GM23338 (cell line): ENCODE data around the gene KCNK10. TPM values are rescaled to one million over a fixed set of nuclear protein-coding genes. Genes with fewer than 3 reads are reported as not detected.
A peak's percentile ranks its signal among the peaks of the same experiment; 100 is the strongest.

Experiments used
- ATAC-seq: fragments of 200-7000 bp; cut with Tn5 transposase; 3 replicates; pipeline ENCODE4 v1.9.1; 2020
- DNase-seq: peaks from one replicate; pipeline ENCODE4 v3.0.0-alpha.2; 2015; ENCODE audit warnings: low spot score
- H2AFZ ChIP-seq: fragments of 200-600 bp; sonication (generic); 2 replicates; pipeline ENCODE4 v1.8.0; 2016; ENCODE audit warnings: antibody characterized with exemption, mild to moderate bottlenecking, moderate library complexity
- H3F3A ChIP-seq: fragments of 200-600 bp; sonication (generic); replicated peaks from 2 replicates; pipeline ENCODE4 v1.8.0; 2017; ENCODE audit warnings: antibody characterized with exemption, mixed run types, low read depth
- H3K27ac ChIP-seq: fragments of 200-600 bp; sonication (generic); 2 replicates; pipeline ENCODE4 v1.6.1; 2016; ENCODE audit warnings: low read depth
- H3K27me3 ChIP-seq: fragments of 200-600 bp; sonication (generic); 2 replicates; pipeline ENCODE4 v1.8.0; 2016; ENCODE audit warnings: mild to moderate bottlenecking, mixed run types, moderate library complexity; ENCODE audit not compliant: insufficient read depth
- H3K36me3 ChIP-seq: fragments of 200-600 bp; sonication (generic); 2 replicates; pipeline ENCODE4 v1.8.0; 2016; ENCODE audit warnings: mild to moderate bottlenecking; ENCODE audit not compliant: insufficient read depth
- H3K4me1 ChIP-seq: fragments of 200-600 bp; sonication (generic); 2 replicates; pipeline ENCODE4 v1.8.0; 2016; ENCODE audit warnings: mild to moderate bottlenecking, moderate library complexity; ENCODE audit not compliant: insufficient read depth
- H3K4me2 ChIP-seq: fragments of 200-600 bp; sonication (generic); 2 replicates; pipeline ENCODE4 v1.7.1; 2017; ENCODE audit warnings: mixed run types
- H3K4me3 ChIP-seq: fragments of 200-600 bp; sonication (generic); 2 replicates; pipeline ENCODE4 v1.6.1; 2016; ENCODE audit warnings: mixed run types
- H3K79me2 ChIP-seq: fragments of 200-600 bp; sonication (generic); replicated peaks from 2 replicates; pipeline ENCODE4 v1.8.0; 2017; ENCODE audit warnings: mild to moderate bottlenecking; ENCODE audit not compliant: insufficient read depth
- H3K9me2 ChIP-seq: fragments of 200-600 bp; sonication (generic); 2 replicates; pipeline ENCODE4 v1.8.0; 2017; ENCODE audit not compliant: insufficient read depth
- H4K20me1 ChIP-seq: fragments of 200-600 bp; sonication (generic); replicated peaks from 2 replicates; pipeline ENCODE4 v1.8.0; 2017; ENCODE audit warnings: mild to moderate bottlenecking; ENCODE audit not compliant: insufficient read depth
- H3K27ac Mint-ChIP-seq: 2 replicates; pipeline ENCODE4 v1.8.0; 2020; ENCODE audit warnings: inconsistent platforms, mild to moderate bottlenecking, moderate library complexity, mixed read lengths
- H3K27me3 Mint-ChIP-seq: 3 replicates; pipeline ENCODE4 v1.8.0; 2022; ENCODE audit warnings: low read depth, mild to moderate bottlenecking, moderate library complexity, mixed read lengths, inconsistent platforms; ENCODE audit not compliant: insufficient read depth, poor library complexity
- H3K36me3 Mint-ChIP-seq: 3 replicates; pipeline ENCODE4 v1.8.0; 2021; ENCODE audit warnings: low read depth, mild to moderate bottlenecking, inconsistent platforms, moderate library complexity, mixed read lengths
- H3K4me1 Mint-ChIP-seq: 3 replicates; pipeline ENCODE4 v1.8.0; 2020; ENCODE audit warnings: mild to moderate bottlenecking, inconsistent platforms, mixed read lengths
- H3K4me3 Mint-ChIP-seq: 3 replicates; pipeline ENCODE4 v1.8.0; 2021; ENCODE audit warnings: moderate library complexity, mild to moderate bottlenecking, inconsistent platforms, mixed read lengths
- H3K9me3 Mint-ChIP-seq: 3 replicates; pipeline ENCODE4 v1.8.0; 2020; ENCODE audit warnings: moderate library complexity, mild to moderate bottlenecking, inconsistent platforms, mixed read lengths
- CREB1 ChIP-seq: fragments of 250-450 bp; sonication (Bioruptor Pico); IDR thresholded peaks from 2 replicates; pipeline ENCODE4 v1.5.0; 2020; ENCODE audit warnings: low read depth, mild to moderate bottlenecking, moderate library complexity
- ETS1 ChIP-seq: IDR thresholded peaks from 2 replicates; pipeline ENCODE4 v1.6.1; 2016; ENCODE audit warnings: antibody characterized with exemption
- EZH2 ChIP-seq: fragments of 200-600 bp; sonication (generic); IDR thresholded peaks from one replicate; pipeline ENCODE4 v1.8.0; 2017; ENCODE audit warnings: antibody characterized with exemption, mild to moderate bottlenecking, low read depth; ENCODE audit not compliant: unreplicated experiment
- EZH2phosphoT487 ChIP-seq: fragments of 200-600 bp; sonication (generic); IDR thresholded peaks from one replicate; pipeline ENCODE4 v1.8.1; 2018; ENCODE audit warnings: antibody characterized with exemption; ENCODE audit not compliant: unreplicated experiment
- JUNB ChIP-seq: IDR thresholded peaks from one replicate; pipeline ENCODE4 v1.6.1; 2016; ENCODE audit warnings: antibody characterized with exemption; ENCODE audit not compliant: unreplicated experiment
- POLR2AphosphoS5 ChIP-seq: IDR thresholded peaks from 2 replicates; pipeline ENCODE4 v1.6.1; 2016; ENCODE audit warnings: antibody characterized with exemption, low read depth
- STAT1 ChIP-seq: IDR thresholded peaks from one replicate; pipeline ENCODE4 v1.6.1; 2016; ENCODE audit warnings: antibody characterized with exemption; ENCODE audit not compliant: unreplicated experiment
- ZNF114 ChIP-seq: fragments of 250-450 bp; sonication (Bioruptor Pico); IDR thresholded peaks from 2 replicates; pipeline ENCODE4 v1.5.0; 2020; ENCODE audit warnings: mild to moderate bottlenecking, moderate library complexity
- polyA plus RNA-seq: library from polyadenylated mRNA; unstranded; fragments of >200 nt; fragmentation: Nextera tagmentation; extraction: Ambion mirVana; gene quantifications from 2 replicates; pipeline ENCODE4 v1.2.1, GENCODE V29; 2016
- total RNA-seq: library from RNA; depleted of rRNA; stranded (reverse); fragments of >200 nt; shearing (Covaris generic); gene quantifications from 2 replicates; pipeline ENCODE4 v1.2.3, GENCODE V29; 2014

Gene KCNK10
- total and polyA plus RNA-seq, 2 experiments from 2014 or later: 0.29 to 1.0 TPM

GRCh38 chr14:88325883-88326282 lies 2.8 kb upstream of the KCNK10 start (continued):
- no peak for TF ChIP-seq ETS1
- TF ChIP-seq ZNF114 (CRISPR knock-in tag): no peak
- no peak for TF ChIP-seq POLR2AphosphoS5
- TF ChIP-seq CREB1 (CRISPR knock-in tag): no peak
- no peak for TF ChIP-seq EZH2phosphoT487

- H3K4me3 ChIP-seq: no peak overlapping the region
- peaks cover 6% of the 10 kb centered on the region; the same call in 2 of the 3 replicates for H3K9me3 Mint-ChIP-seq
- H3K27me3 Mint-ChIP-seq: peaks cover 50% of the 10 kb centered on the region
- no peak for TF ChIP-seq ETS1
- TF ChIP-seq STAT1: no peak
- TF ChIP-seq CREB1 (CRISPR knock-in tag): no peak
- TF ChIP-seq ZNF114 (CRISPR knock-in tag): no peak
- no peaks in the 10 kb centered on the region for H4K20me1 ChIP-seq
- no peaks in the 10 kb centered on the region for H3K36me3 ChIP-seq
- H3K79me2 ChIP-seq: no peaks in the 10 kb centered on the region
- peak overlapping the region; percentile 83; the same call in 2 of the 3 replicates for H3K4me3 Mint-ChIP-seq
- peaks cover 16% of the 10 kb centered on the region; the same call in 1 of the 2 replicates for H3K4me1 ChIP-seq
- DNase-seq (no peak), ATAC-seq (no peak)
- H3K27me3 ChIP-seq: peaks cover 100% of the 10 kb centered on the region
- no peak overlapping the region for H3K27ac ChIP-seq
- H3F3A ChIP-seq: peaks cover 9% of the 10 kb centered on the region; the same call in 1 of the 2 replicates
- H2AFZ ChIP-seq: no peak overlapping the region
- H3K4me2 ChIP-seq: no peak overlapping the region
- no peaks in the 10 kb centered on the region for H3K9me2 ChIP-seq
- H3K27ac Mint-ChIP-seq: no peak overlapping the region
- H3K36me3 Mint-ChIP-seq: no peaks in the 10 kb centered on the region
- H3K4me1 Mint-ChIP-seq: peaks cover 18% of the 10 kb centered on the region
Observed at GRCh38 chr14:88324930-88325329, 1.9 kb upstream of the KCNK10 start.

- peaks cover 9% of the 10 kb centered on the region; the same call in 1 of the 2 replicates for H3F3A ChIP-seq
- peak overlapping the region; percentile 94 for H3K4me2 ChIP-seq
- peak overlapping the region; percentile 90; the same call in 1 of the 3 replicates for H3K4me3 Mint-ChIP-seq
- H3K36me3 Mint-ChIP-seq: no peaks in the 10 kb centered on the region
- peaks cover 16% of the 10 kb centered on the region; the same call in 1 of the 2 replicates for H3K4me1 ChIP-seq
- ATAC-seq (no peak), DNase-seq (peak; percentile 6)
- H3K79me2 ChIP-seq: no peaks in the 10 kb centered on the region
- peaks cover 18% of the 10 kb centered on the region for H3K4me1 Mint-ChIP-seq
- H3K36me3 ChIP-seq: no peaks in the 10 kb centered on the region
- H2AFZ ChIP-seq: no peak overlapping the region
- no peak overlapping the region for H3K27ac Mint-ChIP-seq
- H4K20me1 ChIP-seq: no peaks in the 10 kb centered on the region
- no peaks in the 10 kb centered on the region for H3K9me2 ChIP-seq
- H3K9me3 Mint-ChIP-seq: peaks cover 6% of the 10 kb centered on the region; the same call in 2 of the 3 replicates
- peak overlapping the region; percentile 85 for H3K4me3 ChIP-seq
- TF ChIP-seq ZNF114 (CRISPR knock-in tag) (no peak), JUNB (no peak), EZH2 (peak; percentile 40), POLR2AphosphoS5 (no peak)
- H3K27me3 ChIP-seq: peaks cover 100% of the 10 kb centered on the region
- H3K27me3 Mint-ChIP-seq: peaks cover 50% of the 10 kb centered on the region
- H3K27ac ChIP-seq: no peak overlapping the region
Observed at GRCh38 chr14:88324491-88324890, 1.4 kb upstream of the KCNK10 start.
